GM15510 (cell line): ENCODE measurements around the gene TEX53.

Experiments
- POLR2A ChIP-seq: IDR thresholded peaks from 3 replicates; pipeline ENCODE4 v1.6.1; 2011; ENCODE audit warnings: borderline replicate concordance; ENCODE audit not compliant: insufficient read length; ENCODE audit errors: extremely low read depth

Gene TEX53

DNA sequence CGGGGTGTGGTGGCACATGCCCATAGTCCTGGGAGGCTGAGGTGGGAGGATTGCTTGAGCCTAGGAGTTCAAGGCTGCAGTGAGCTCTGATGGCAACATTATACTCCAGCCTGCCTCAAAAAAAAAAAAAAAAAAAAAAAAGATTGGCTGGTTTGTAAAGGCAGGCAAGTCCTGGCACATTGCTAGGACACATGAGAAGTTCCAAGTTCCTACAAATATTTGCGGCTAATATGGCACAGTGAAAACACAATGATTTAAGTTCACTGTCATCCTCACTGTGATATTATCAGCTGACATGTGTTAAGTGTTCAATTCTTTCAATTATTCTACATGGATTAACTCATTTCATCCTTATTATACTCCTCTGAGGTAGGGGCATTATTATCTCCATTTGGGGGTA lies 26.4 kb downstream of the TEX53 start:
- no peak for TF ChIP-seq POLR2A

DNA sequence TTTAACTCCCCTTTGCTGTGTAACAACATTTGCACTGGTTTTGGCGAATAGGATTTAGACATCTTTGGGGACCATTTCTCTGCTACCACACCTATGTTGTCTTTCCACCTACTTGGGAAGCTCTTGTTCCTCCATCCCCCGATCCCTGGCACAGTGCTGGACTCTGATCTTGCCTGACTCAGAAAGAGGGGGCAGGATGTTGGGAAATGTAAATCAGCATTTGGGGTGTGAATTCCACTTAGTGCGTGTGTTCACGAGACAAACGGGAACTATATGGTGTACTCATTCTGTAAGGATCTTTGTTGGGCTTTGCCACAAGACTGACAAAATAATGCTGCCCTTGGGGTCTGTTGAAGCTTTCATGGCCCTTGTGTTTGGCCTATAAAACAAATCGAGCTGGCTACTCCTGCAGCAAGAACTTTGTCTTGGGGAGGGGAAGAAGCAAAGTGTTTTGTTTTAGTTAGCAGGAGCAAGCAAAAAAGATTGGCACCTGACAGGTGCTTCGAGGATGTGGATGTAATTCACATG lies 28.0 kb downstream of the TEX53 start:
- TF ChIP-seq POLR2A = no peak

DNA sequence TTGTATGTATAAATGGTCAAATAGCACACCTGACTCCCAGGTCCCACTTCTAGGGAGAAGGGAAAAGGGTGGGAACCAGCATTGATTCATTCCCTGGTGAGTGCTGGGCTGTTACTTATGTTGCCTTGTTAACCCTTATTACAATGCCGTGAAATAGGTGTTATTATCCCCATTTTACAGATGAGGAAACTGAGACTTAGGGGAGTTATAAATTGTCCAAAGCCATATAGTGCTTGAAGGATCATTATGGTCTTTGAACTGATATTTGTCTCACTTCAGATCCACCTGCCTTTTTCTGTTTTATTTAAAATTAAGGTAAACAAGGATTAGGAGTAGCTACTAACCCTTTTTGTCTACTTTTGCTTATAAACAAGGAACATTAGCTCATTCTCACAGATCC lies 30.1 kb downstream of the TEX53 start:
- TF ChIP-seq POLR2A = no peak

DNA sequence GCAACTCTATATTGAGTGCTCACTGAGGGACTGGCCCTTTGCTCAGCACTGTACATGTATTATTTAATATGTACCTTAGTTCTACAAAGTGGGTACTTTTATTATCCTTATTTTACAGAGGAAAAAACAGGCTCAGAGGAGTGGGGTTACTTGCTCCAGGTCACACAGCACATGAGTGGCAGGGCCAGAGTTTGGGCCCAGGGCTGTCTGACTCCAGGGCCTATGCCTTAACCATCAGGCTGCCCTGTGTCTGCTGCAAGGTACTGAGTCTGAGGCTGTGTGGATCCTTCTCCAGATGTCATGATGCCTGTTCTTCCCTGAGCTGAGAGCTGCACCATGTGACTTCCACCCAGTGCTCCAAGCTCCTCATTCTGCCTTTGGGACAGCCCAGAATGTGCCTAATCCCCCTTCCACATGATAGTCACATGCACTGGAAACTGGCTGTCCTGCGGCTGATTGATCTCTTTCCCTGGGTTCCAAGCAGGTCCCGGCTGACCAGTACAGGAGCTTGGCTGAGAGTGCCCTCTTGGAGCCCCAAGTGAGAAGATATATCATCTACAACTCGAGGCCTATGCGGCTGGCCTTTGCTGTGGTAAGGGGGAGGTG lies 31.1 kb downstream of the TEX53 start:
- no peak for TF ChIP-seq POLR2A

DNA sequence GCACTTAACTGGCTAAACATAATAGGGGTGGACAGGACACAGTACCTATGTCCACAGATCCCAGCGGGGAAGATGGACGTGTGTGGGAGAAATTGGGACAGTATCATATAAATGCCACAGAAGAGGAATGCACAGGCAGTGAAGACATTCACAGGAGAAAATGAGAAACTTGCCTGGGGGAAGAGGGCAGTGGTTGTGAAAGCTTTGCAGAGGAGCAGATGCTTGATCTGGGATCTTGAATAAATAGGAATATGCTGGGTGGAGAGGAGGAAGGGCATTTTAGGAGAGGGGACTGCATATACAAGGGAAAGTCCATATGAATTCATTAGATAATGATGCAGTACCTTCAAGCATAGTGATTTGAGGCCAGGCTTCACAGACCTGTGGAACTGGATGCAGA lies 32.9 kb downstream of the TEX53 start:
- TF ChIP-seq POLR2A = no peak

DNA sequence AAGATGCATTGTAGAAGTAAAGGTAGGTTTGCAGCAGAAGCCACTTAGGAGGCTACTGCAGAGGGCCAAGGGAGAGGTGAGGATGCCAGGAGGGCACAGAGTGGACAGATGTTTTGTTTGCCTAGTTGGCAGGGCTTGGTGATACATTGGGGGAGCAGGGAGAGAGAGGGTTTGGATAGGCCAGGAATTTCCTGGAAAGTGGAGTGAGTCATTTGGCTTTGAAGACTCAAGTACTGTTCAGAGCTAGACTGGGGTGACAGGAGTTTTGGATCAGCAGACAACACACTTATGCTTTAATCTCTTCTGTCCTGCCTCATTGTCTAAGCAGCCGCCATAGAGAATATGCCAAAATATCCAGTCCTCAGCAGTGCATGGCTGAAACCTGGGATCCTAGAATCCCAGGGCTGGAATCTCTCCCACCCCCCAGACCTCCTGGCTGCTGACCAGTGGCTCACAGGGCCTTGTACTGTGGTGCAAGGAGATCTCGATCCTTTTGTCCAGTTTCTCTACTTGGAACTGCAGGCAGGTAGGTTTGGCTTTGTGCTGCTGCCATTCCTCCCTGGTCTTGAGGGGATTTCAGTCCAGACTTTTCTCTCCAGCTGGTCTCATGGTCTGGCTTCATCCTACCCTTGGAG lies 35.5 kb downstream of the TEX53 start:
- no peak for TF ChIP-seq POLR2A

DNA sequence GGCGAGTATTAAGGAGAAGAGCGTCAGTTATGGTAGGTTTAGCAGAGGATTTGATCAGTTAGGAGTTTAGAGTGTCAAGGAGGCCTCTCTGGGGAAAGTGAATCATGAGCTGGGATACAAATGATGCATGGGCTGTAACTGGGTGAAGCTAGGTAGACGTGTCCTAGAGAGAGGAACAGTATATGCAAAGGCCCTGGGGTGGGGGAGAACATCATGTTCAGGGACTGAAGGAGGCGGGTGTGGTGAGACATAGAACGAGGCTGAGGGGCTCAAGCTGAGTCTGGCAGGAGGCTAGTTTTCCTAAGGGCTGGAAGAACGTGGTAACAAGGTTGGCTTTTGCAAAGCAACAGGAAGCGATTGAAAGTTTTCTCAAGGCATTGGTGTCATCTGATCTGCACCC lies 36.0 kb downstream of the TEX53 start:
- TF ChIP-seq POLR2A = no peak

DNA sequence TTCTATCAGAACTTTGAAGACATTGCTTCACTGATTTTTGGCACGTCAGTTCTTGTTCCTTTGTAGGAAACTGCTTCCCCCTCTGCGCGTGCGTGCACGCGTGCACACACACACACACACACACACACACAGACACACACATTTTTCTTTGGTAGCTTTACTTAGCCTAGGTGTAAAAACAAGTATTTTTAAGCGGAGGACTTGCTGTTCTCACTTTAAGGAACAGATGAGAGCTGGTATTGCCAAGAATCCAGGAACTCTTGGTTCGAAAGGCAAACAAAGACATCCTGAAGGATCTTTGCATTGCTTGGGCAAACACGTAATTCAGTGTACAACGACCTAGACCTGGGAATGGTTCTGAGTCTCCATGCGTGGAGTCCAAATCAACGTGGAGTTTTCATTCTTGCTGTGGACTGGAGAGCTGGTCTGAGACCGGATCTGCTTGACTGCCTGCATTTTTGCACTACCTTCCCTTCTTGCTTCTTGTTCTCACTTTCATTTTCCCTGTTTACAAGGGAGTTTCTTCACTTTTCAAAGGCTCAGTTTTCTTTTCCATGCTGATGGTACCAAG lies 38.3 kb downstream of the TEX53 start:
- TF ChIP-seq POLR2A = no peak

DNA sequence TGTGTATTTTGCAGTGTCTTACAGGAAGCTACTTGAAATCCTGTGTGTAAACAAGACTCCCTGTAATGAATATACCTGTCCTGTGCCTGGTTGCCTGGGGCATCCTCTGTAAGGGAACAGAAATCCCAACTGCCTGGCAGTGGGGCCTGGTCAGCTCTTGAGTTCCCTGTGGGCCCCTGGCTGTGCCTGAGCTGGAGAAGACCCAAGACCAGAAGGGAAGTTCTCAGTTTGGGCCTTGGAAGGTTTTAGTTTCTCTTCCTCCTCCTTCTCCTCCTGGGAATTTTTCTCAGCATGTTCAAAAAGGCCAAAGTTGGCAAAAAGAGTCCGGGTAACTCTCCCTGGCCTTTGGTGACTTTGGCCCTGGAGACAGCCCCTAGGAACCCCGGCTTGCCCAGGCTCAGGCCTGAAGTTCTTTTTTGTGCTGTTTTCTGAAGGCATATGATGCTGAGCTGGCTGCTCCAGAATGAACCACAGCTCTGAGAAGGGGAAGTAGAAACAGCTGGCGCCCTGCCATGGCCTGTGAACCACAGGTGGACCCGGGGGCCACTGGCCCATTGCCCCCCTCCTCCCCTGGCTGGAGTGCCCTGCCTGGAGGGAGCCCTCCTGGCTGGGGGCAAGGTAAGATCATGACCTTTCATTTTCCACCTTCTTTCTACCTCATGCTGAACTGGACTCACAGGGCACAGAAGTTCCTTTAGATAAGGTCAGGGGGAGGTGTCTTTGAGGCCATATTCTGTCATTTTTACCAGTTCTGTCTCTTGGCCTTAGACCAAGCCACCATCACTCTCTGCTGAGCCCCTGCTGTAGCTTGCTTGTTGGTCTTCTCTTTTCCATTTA lies 40.7 kb downstream of the TEX53 start:
- TF ChIP-seq POLR2A = no peak

DNA sequence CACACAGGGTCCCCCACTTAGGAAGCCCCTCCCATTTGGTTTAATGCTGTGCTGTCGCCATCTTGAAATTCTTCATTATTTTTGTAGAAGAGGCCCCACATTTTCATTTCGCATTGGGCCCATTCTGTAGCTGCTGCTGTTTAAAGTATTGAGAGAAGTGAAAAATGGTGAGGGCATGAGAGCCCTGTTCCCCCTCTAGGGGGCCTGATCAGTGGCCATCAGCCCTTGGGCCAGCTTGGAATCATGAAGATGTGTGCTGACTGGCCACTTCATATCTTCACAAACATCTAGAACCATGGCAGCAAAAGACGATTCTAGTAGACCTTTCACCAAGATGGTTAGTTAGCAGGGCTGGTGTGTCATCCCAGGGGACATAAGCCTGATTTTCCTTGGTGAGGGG lies 43.2 kb downstream of the TEX53 start:
- no peak for TF ChIP-seq POLR2A

DNA sequence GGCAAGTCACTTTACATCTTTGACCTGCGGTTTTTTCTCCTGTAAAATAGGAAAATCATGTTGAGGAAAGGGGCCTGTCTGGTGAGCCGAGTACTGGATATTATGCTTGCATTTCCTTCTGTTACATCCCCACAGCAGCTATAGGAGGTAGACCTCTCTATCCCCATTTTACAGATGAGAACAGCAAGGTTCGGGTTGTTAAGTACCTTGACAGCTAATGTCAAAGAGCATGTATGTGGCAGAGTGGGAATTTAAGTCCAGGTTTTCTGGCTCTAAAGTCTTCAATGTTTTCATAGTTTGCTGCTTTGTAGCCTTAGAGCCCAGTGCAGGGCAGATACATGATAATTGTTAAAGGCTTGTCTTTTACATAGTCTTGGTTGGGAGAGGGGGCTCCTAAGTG lies 43.7 kb downstream of the TEX53 start:
- no peak for TF ChIP-seq POLR2A

DNA sequence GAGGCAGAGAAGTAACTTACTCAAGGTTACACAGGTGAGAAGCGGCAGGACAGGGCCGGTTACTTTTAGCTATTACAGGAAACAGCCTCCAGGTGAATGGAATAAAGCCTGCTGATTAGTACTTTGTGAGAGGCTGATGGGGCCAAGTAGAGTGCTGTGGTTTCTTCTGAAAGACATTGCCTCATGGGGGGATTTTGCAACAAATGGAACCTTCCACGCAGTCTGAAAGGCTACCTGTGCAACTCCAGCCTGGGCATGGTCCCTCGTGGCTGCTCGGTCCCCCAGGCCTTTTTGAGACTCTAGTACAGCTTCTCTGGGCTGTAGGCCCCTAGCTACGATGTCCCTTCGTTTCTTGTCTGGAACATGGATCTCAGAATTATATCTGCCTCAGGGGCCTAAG lies 44.5 kb downstream of the TEX53 start:
- no peak for TF ChIP-seq POLR2A

DNA sequence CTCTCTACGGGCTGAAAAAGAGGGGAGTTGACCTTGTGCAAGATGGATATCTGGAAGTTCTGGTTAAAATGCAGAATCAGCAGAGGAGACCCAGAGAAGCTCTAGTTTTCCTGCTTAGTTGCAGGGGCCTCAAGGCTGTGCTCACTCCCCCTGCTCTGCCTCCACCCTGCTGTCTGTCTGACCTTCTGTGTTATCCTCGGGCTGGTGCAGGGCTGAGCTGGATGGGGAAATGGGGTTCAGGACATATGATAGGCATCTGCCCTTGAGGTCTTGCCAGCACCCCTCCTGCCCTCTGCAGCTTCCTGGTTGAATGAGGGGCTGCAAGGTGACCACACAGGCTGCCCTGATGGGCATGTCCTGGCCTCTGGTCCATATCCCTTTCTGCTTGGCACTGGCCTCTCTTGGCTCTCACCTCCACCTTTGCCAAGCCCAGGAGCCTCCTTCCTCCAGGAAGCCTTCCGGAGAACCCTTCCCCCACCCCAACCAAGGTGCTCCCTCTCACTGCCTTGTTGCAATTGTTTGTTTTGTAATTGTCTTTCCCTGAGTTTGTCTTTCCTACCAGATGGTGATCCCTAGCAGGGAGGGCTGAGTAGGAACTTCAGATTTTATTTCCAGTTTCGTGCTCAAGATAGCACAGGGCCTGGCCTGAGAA lies 45.2 kb downstream of the TEX53 start:
- no peak for TF ChIP-seq POLR2A

DNA sequence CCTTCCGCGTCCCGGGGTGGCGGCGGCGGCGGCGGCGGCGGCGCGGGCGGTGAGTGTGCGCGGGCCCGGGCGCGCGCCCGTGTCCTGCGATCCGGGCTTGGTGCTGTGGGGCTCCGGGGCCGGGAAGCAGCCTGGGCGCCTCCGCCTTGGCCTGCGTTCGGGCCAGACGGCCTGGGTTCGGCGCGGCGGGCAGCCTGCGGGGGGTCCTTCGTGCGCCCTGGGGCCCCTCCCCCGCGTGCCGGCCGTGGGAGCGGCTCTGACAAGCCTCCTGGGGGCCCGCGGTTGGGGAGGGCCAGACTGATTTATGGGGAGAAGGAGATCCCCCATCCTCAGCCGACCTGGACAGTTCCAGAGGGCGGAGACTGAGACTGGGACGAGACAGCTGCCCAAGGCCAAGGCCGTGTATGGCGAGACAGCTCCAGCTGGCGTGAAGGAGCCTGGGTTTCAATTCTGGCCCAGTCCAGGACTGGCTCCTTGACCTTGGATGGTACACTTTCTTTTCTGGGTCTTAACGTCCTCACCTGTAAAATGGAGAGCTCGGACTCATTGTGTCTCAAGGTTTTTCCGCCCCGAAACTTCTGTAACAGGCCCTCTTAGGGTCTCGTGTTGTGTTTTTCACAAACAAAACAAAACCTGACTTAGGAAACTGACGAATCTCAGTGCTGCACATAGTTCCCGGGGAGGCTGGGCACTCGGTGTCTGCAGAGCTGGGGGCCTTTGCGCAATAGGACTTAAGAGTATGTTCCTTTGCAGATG lies 45.9 kb downstream of the TEX53 start:
- no peak for TF ChIP-seq POLR2A

DNA sequence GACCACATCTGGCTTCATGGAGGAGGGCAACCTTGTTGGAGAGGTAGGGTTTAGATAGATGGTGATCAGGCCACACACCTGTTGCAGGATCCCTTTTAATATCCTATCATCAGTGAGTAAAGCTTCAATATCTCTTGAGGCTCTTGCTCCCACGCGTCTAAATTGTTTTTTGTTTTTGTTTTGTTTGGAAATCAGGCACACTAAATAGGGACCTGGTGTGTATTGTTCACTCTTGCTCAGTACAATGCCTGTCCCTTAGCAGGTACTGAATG lies 49.1 kb downstream of the TEX53 start:
- no peak for TF ChIP-seq POLR2A
